ENCODE data around the gene CGNL1.

CGNL1 gene

DNA sequence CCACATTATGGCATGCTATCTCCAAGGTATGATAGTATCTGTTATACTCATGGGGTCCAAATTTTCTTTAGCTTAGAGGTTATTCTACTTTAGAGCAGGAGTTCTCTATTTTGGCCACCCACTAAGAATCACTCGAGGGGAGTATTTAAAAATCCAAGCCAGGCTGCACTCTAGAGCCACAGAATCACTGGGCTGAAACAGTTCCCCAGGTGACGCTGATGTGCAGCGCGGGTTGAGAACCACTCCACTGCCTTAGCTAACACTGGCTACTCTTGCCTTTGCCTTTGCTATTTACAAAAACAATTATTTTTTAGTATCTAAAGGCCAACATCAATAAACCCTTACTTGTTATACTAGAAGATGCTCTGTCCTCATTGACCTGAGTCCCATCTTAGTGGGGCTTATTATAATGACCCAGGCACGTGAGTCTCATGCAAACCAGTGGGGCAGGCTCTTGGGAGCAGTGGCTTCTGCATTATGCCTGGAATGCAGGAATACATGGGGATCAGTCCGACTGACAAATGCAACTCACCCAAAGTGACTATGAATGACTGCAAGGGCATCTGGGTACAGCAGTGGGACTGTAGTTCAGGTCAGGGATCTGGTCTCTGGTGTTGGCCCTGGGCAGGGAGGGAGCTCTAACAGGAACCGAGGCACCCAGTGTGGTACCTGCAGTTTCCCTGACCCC, 21.7 kb upstream of the CGNL1 start:
- no peak for DNase-seq (ENCODE audit: low read depth)

DNA sequence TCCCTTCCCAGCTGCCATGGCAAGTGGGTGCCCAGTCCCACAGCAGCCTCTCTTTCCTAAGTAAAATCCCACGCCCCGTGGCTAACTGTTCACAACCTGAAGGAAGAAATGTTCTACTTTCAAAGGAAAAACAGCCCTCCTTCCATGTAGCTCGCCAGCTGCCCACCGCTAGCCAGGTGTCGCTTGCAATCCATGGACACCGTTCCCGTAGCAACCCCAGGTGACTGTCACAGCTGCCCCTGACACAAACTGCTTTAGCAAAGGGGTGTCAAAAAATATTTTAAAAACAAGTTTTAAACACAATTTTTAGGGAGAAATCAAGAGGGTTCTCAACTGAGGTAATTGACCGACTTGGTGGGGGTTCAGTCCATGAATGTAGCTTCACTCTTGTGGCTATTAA, 21.0 kb upstream of the CGNL1 start:
- DNase-seq (ENCODE audit: low read depth) = no peak

DNA sequence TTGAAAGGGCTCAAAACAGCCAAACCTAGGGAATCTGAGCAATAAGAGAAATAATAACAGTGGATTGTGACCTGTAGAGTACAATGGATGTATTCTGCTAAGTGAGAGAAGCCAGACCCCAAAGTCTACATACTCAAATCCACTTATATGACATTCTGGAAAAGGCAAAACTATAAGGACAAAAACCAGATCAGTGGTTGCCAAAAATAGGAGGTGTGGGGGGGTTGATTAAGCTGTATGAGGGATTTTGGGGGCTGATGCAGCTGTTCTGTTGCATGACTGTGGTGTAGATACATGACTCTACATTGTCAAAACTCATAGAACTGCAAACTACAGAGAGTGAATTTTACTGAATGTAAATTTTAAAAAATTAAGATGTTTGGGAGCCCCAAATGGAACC, 20.1 kb upstream of the CGNL1 start:
- no peak for DNase-seq (ENCODE audit: low read depth)

GRCh38 chr15:57356636-57357035, 19.7 kb upstream of the CGNL1 start:
- no peak for DNase-seq (ENCODE audit: low read depth)

DNA sequence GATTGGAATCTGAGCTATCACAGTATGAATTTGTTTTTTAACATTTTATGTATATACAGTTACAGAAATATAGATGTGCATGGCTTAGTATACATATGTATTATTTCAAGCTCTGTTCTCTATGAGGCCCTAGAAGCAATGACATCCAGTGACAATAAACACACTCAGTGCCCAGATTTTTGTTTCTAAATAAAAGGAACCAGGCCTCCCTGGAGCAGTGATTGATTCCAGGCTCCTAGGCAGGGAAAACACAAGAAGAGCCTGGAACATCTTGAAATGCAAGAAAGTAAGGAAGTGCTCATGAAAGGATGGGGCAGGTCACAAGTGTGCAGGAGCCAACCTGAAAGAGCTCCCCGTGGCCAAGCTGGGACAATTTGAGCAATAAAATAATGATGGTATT, 18.5 kb upstream of the CGNL1 start:
- no peak for DNase-seq (ENCODE audit: low read depth)

GRCh38 chr15:57358571-57358970, 17.7 kb upstream of the CGNL1 start:
- no peak for DNase-seq (ENCODE audit: low read depth)

- DNase-seq (ENCODE audit: low read depth) = no peak
Observed at GRCh38 chr15:57363661-57364060, 12.6 kb upstream of the CGNL1 start.

DNA sequence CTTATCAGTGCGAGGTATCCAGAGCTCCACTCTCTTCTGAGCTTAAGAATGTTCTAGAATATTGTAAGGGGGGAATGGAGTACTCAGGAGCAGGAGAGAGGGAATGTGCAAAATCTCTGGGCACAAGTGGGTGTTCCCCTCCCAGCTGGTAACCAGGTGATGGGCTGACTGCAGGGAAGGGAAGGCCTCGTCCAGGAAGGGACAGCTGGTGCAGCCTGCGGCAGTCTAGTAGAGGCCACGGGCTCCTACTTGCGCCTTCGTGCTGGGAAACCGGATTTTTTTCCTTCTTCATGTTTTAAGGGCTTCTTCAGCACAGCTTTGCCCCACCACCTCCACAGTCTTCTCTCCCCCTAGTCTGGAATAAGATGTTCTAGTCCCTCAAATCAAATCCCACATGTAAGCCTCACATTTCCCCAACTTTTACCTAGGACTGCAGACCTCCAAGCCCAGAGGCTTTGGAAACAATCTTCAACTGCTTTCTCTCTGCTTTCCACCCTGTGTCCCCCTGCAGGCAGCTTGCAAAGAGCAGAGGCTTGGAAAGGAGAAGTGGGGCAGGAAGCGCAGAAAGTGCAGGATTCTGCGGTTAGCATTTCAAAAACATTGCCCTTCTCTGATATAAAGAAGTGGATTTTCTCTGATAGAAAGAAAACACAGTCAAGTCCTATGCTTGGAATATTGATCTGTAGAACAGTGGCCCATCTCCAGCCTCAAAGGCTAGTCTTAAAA, 11.9 kb upstream of the CGNL1 start:
- DNase-seq (ENCODE audit: low read depth) = no peak

DNA sequence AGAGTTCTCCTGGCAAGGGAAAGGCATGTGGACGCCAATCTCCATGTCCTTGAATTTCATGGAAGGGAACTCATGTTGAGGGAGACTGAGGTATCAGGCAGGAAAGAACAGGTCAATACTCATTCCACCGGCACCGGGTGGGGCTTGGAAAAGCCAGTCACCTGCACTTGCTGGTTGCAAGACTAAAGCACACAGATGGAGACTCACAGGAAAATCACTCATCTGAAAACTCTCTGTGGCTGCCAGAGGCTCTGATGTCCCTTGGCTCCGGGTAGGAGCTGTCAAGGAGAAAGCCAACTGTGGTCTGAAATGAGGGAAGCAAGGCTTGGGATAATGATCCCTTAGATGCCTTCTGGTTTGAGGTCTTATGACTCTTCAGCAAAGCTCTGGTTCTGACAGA, 8.7 kb upstream of the CGNL1 start:
- DNase-seq (ENCODE audit: low read depth) = no peak

DNA sequence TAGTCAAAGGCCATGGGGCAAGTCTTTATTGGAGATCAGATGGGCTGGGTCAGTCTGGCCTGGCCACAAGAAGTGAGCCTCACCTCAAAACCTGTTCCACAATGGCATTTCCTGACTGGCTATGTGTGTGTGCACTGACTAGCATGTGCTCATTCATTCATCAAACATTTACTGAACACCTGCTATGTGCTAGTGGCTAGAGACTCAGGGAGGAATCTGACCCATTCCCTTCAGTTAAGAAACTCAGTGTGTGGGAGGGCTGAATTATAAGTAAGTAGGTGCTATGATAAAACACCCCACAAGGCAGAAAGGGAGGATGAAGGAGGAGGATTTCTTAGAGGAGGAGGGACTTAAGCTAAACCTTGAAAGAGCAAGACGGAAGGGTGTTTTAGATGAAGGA, 5.4 kb upstream of the CGNL1 start:
- no peak for DNase-seq (ENCODE audit: low read depth)

DNA sequence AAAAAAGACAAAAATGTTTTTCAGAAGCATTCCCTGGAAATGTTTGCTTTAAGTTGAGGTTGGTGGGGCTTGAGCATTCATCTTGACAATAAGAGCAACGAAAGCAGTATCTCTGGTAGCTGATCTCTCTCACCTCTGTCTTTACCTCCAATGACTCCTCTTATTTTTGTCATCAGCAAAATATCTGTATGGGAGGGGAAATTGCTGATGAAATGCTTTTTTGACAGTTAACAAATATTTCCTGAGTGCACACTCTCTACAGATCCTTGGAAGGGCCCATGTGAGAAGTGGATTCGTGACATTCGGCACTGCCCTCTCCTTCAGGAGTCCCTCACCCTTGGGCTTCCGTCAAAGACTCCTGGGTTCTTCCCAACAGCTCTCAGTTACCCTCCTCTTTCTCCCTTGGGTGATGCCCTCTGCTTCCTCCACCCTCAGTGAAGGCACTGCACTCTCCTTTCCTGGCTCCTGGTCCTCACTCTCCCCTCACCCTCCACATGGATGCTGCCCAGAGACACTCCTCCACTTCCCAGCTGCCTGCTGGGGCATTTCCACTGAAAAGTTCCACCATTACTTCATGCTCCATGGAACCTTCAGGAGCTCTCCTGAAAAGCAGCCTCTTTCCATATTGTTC, 2.9 kb upstream of the CGNL1 start:
- no peak for DNase-seq (ENCODE audit: low read depth)

GRCh38 chr15:57373882-57374276, 2.4 kb upstream of the CGNL1 start:
- no peak for DNase-seq (ENCODE audit: low read depth)

DNA sequence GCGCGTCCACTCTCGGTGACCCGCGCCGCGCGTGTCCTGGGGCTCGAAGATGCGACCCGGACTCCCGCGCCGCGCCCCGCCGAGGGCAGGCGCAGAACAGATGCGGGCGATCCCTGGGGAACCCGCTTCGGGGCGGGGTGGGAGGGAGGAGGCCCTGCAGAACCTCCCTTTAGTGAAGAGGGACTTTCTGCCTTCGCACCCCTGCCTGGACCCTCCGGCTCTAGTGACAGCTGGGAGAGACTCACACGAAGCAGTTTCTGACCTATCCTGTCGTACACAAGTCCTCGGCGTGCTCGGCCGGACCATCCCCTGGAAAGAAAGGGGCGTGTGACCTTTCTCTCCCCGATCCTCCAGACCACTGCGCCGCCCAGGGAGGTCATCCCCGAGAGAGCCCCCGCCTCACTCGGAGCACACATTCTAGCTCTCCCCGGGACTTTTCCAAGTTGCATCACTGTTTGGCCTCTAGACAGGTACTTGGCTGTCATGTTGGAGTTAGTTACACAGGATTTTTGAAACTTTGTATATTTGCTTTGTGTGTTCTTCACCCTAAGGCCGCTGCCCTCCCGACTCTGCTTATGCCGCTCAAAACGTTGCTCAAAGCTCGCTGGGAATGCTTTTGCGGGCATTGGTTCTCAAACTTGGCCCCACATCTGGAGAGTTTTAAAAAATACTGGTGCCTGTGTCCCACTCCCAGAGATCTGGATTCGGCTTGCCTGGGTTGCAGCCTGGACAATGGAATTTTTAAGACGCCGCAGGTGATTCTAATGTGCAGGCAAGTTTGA, 582 bp downstream of the CGNL1 start:
- DNase-seq (ENCODE audit: low read depth) = no peak

DNA sequence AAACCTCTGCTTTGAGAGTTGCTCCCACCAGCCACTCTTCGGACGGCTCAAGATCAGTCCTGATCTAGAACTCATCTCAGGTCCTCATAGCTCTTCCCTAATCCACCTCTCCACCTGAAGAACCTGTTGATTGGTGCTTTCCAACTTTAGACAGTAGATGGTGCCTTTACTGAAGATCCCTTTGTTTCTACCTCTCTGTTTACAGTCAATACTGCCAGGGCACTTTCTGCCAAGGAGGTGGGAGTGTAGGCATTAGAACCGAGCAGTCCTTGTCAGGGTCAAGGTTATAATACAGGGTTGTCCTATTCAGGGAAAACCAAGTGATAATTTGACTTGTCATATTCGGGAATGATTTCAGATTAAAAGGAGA, 1.2 kb downstream of the CGNL1 start:
- no peak for DNase-seq (ENCODE audit: low read depth)

DNA sequence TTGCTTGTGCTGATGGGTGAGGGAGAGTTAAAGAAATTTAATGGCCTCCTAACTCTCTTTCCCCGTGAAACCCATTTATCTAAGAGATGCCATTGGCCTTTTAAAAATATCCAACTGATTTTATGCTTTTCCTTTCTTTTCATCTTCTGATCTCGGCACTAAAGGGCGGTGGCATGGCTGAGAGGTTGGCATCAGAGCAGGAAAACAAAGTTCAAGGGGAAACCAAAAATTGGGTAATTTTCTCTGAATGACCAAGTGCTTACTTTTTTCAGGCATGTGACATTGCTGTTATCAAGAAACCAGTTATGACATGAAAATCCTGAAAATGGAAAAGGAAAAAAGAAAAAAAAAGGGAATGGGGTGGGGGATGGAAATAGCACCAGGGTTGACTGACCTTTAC, 3.2 kb downstream of the CGNL1 start:
- DNase-seq (ENCODE audit: low read depth) = no peak

DNA sequence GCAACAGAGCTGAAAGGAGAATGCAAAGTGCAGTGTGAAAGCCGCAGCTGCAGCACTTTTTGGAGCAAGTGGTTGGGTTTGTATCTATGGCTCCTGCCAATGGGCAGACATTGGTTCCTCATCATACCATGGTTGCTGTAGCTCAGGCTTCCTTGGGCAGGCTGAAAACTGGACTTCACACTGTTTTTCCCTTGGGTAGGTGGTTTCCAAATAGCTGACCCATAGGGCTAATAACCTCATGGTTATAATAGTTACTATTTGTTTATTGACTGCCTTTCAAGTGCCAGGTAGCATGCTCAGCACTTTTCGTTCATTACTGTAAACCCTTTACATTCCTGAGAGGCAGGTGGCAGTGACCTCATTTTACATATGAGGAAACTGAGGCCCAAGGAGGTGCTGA, 4.5 kb downstream of the CGNL1 start:
- DNase-seq (ENCODE audit: low read depth) = no peak

GRCh38 chr15:57382215-57382614, 5.9 kb downstream of the CGNL1 start:
- no peak for DNase-seq (ENCODE audit: low read depth)

- no peak for DNase-seq (ENCODE audit: low read depth)
Observed at GRCh38 chr15:57382969-57383368, 6.7 kb downstream of the CGNL1 start.

GRCh38 chr15:57384024-57384423, 7.7 kb downstream of the CGNL1 start:
- DNase-seq (ENCODE audit: low read depth) = no peak

DNA sequence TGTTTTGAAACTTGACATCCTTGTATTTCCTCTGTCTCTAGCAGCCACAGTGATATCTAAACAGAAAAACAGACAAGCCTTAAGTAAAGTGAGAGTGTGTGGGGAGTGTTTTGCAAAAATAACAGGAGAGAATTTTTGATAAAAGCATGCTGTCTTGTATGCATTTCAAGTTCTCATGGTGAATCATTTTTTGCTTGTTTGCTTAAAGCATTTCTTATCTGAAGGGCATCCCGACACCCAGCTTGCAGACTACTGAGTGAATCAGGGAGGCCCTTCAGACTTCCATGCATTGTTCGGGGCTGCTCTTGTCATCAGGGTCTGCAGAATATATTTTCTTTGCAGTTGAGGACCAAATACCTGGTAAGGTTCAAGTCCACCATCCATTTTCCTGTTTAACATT, 8.5 kb downstream of the CGNL1 start:
- DNase-seq (ENCODE audit: low read depth) = no peak

- no peak for DNase-seq (ENCODE audit: low read depth)
Observed at GRCh38 chr15:57385923-57386390, 9.7 kb downstream of the CGNL1 start.

DNA sequence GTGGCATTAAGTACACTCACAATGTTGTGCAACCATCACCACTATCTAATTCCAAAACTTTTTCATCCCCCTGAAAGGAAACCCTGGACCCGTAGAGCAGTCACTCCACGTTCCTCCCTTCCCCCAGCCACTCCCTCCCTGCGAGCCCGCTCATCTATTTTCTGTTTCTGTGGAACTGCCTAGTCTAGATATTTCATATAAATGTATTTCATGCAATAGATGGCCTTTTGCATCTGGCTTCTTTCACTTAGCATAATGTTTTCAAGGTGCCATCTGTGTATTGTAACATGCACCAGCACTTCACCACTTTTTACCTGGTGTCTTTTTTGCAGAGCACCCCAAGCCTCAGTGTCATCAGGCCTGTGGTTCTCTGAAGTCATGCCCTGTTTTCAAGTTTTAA, 10.7 kb downstream of the CGNL1 start:
- no peak for DNase-seq (ENCODE audit: low read depth)
